Measurements from ENCODE around the gene GPR148.

Gene GPR148

DNA sequence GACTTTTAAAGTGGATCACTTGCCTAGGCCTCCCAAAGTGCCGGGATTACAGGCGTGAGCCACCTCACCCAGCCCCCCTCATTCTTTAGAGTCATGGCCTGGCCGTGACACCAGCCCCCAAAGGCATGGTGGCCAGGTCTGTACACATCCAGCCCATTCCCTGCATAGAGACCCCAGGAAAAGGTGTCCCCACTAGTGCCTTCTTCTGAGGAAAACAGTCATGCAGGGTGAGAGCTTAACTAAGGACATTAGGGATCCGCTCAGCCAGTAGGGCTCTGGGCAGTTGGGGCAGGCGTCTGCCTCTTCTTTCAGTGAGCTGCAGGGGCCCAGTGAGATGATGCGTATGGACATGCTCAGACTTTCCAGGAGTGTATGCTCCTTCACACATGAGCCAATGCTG is 20.8 kb downstream of the GPR148 start:
- ATAC-seq: no peak

DNA sequence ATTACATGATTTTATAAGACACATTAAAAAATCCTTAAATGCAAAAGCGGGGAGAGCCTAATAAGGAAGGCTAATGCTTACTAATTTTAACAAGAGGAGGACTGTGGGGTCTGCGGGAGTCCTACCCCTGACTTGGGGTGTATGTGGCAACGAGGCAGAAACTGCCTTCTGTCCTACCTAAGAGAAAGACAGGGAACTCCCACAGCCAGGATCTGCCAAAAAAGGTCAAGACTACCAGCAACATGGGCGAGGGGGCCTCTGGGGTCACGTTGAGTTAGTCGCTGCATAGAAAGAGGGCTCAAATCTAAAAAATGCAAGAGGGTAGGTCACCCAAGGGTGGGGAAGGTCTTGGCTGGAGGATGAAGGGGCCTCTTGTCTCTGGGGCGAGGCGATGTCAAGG is 25.9 kb downstream of the GPR148 start:
- no peak for ATAC-seq

DNA sequence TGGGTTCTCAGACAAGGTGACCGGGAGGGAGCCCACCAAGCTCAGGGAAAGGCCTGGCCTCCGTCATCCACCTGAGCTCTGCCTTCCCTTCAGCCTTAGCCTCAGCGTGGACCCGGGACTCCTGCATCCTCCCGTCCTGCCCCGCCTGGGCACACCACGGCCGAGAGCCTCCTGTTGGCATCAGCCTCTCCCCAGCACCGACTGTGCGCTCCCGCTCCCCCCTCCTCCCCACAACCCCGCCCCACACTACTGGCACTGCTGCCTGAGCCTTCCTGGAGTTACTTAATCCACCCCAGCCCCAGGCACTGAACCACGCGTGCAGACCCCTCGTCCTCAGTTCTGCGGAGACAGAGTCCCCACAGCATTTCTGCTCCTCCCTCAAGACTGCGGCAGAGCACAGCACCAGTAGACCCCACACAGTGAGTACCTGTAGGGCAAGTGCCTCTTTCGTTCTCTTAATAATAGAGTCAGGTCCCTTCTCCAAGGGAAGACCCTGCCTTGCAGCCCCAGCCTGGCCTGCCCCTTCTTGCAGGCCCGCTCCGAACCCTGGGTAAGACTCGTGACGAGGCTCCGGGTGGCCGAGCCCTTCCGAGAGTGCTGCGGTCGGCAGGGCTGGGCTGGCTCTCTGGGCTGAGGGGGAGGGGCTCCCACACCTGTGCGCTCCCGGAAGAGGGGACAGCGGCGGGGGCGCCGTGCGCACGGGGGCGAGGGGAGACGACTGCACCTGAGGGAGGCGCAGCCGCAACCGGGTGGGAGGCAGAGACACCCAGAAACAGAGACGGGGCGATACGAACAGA is 26.6 kb downstream of the GPR148 start, which contains the start of gene AMER3:
Gene AMER3, plus strand, starts transcription at position 285 of the 797 bp plus-strand sequence. CDS start 6,533 bp downstream, outside the sequence.
- ATAC-seq: peak in 1 of 2 donors; percentile 7

DNA sequence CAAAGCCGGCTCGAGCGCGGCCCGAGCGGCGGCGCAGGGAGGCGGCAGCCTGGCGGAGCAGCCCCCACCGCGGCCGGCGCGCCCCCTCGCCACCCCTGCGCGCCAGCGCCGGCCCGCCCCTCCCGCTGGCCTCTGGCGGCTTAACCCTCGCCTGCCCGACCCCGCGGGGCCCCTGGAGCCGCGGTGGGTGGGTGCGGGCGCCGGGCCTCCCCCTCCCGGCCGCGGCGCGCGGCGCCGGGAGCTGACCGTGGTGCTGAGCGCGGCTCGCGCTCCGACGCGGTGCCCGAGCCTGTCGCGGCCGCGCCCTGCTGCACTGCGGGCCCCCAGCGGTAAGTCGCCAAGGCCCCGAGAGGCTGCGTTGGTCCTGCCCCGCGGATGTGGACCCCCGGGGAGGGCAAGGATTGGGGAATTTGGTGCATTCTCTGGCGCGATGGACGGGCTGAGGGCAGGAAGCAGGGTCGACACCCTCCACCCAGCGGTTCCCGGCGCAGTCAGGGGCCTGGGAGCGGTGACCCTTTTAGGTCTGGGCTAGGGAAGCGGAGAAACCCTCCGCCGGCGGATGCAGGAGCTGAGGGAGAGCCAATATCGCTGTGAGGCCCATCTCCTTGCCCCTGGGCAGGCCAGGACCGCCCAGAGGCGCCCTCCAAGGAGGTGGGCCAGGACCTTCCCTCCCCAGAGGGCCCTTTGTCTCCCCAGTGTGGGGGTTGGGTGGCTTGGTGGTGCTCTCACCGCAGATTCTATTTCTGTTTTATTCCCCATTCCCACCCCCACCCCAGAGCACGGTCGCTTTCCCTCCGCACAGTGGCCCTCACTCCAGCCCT is 27.4 kb downstream of the GPR148 start:
- ATAC-seq: peak; percentile 28 to 48

DNA sequence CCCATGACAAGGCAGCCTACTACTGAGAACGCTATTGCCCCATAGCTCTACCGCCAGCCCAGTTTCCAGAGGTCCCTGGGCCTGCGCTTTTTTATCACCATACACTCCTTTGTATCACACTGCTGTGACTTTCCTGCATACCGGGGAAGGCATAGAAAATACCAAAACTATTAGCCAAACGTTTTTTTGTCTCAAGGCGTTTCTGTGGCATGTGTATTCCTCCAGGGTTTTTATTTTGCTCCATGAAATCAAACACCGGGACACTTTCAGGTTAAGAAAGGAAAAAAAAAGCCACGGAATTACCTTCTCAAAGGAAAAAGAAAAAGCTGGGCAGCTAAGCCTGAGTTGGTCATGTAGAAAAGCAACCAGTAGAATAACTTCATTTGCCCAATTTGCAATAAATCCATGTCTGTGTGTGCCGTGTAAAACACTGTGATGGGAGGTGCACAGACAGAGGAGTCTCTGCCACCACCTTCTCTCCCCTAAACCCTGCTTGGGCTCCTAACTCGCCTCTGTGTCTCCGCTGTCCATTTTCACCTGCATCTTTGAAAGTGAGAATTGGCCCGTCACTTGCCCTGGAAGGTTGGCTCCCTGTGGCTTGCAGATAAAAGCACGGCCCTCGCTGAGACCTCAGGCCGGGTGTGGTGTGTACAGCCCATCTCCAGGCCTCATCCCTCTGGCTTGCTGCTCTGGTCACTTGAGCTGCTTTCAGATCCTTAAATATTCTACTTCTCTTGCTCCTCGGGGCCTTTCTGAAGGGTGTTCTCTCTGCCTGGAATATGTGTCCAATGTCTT is 28.2 kb downstream of the GPR148 start:
- no peak for ATAC-seq

DNA sequence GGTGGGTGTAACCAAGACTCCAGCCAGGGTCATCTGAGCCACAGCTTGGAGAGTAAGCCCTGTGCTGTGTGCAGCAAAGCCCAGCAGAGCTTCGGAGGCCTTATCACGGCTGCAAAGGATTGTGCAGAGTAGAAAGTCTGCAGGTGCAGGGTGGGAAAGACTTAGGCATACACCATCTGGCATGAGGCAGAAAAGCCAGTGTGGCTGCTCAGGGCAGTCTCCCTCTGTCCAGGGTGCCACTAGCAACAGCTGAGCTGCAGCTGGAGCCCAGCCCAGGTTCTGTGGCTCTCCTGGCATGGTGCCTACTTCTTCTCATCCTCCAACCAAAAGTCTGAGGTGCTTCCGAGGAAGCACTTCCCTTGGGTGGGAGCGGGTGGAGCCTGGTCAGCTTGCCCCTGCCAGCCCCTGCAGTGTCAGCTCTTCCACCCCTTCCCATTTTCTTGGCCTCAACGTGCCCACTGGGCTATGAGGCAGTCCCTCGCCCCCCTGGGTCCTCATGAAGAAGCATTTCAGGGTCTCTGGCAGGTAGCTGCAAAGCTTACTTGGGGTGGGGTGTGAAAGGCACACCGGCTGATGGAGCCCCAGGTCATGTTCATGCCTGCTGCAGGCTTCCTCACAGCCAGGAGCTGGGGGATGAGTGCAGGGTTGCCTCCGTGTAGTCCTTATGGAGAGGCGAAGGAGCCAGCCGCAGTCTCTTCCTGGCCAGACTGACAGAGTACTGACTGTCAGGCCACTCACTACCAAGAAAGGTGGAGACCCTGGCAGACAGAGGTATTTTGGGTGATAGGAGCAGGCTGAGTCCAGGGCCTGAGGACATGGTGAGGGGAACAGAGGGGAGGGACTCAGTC is 31.3 kb downstream of the GPR148 start:
- no peak for ATAC-seq

DNA sequence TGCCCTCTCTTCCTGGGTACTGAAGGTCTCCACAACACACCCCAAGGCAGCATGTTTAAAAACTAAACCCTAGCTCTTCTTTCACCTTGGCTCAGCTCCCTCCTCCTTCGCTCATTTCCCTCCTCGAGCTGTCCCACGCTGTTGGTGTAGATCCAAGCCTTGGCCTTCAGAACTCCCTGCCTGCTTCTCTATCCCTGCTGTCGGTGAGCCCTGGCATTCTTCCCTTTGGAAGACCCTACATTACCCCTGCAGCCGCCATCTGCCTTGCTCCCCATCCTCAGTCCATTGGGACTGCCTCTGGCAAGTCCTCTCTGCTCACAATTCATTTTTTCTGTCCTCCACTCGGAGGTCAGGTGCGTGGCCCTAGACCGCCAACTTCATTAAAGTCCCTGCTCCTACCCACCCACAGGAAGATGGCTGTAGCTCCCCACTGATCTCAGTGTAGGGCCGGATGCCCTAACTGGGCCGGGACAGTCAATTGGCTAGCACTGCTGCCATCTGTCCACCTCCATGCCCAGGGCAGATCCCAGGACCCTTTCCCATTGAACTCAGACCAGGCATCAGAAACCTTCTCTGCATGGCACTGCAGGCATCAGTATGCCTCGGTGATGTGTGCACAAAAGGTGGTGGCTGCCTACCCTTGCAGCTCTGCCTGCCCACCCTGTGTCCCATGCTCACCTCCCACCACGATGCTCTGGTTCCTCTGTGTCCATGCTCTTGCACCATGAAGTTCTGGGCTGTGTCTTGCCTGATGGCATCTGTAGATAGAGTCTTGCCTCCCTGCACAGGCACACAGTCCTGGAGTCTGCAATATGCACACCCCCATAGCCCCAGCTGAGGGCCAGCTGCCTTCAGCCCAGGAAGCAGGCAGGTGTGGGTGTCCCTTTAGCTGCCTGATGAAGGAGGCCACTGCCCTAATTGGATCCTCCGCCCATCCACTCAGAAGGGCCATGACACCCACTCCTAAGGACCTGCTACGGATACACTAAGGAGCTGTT is 32.2 kb downstream of the GPR148 start:
- no peak for ATAC-seq

DNA sequence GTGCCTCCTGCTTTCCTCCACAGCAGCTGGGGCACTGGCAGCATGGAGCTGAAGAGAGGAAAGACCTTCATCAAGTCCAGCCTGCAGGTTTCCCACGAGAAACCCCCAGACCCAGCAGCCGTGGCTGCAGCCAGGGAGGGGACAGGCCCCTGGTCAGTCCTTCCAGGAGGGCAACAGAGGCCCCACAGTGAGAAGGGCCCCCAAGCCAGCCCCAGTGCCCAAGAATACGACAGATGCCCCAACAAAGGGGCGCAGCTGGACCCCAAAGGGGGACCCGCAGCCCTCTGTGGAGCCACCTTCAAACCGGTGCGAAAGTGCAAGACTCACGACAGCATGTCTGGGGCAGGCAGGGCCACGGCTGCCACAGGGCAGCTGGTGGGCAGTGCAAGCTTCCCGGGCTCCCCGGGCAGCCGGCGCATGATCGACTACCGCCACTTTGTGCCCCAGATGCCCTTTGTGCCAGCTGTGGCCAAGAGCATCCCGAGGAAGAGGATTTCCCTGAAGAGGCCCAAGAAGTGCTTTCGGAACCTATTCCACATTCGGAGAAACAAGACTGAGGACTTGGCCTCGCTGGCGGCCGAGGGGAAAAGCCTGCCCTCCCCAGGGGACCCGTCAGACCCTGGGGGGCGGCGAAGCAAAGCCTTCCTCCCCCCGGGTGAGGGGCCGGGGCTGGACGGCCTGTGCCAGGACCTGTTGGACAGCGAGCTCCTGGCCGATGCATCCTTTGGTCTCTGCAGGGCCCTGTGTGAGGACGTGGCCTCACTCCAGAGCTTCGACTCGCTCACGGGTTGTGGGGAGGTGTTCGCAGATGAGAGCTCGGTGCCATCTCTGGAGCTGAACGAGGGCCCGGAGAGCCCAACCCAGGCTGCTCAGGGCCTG is 33.4 kb downstream of the GPR148 start:
- no peak for ATAC-seq

DNA sequence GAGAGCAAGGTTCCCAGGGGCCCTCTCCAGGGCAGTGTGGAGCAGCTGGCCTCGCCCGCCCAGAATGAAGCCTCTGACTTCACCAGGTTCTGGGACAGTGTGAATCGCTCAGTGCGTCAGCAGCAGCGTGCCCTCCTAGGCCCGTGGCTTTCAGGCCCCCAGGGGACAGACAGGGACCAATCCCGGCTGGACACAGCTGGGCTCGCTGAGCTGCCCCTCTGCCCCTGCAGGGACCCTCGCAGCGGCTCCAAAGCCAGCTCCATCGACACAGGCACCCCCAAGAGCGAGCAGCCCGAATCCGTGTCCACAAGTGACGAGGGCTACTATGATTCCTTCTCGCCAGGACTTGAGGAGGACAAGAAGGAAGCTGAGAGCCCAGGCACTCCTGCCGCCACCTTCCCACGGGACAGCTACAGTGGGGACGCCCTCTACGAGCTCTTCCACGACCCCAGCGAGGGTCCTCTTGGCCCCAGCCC is 34.1 kb downstream of the GPR148 start:
- no peak for ATAC-seq

DNA sequence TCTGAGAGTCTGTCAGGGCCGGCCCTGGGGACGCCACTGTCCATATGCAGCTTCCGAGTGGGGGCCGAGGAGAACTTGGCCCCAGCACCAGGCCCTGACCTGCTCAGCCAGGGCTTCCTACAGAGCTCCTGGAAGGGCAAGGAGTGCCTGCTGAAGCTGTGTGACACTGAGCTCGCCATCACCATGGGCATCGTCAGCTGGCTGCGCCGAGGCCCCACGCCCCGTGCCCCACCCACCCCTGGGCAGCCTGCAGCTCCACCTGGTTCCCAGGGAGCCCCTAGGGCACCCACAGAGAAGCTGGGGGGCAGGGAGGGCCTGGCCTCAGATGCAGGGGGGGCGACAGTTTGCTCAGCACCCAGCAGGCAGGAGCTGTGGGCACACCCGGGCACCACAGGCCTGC is 34.5 kb downstream of the GPR148 start:
- ATAC-seq: no peak

DNA sequence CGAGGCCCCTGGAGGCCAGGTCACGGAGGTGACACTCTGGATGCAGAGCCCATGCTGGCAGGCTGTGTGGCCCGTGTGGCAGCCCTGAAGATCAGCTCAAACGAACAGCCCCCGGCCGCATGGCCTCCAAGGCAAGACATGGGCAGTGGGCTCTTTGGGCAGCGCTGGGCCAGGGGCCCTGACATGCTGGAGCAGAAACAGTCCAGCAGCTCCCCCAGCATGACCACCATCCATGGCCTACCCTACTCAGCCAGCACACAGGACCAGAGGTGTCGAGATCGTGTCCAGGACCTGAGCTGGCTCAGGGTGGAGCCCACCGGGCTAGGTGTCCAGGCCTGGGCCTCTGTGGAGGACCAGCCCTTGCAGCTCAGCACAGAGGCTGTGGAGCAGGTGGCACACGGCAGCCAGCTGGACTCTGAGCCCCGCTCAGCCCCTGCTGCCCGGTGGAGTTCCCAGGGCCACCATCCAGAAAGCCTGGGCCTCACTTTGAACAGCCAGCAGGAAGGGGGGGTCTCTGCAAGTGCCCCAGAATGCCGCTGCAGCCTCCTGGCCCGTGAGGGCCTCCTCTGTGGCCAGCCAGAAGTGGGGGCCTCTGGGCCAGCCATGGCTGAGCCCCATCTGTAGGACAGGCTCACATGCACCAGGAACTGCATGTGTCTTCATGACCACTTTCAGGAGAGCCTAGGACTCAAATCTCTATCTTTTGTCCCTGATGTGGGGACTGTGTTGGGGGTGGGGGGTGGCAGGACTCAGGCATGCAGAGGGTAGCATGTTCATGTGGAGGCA is 35.4 kb downstream of the GPR148 start:
- no peak for ATAC-seq

DNA sequence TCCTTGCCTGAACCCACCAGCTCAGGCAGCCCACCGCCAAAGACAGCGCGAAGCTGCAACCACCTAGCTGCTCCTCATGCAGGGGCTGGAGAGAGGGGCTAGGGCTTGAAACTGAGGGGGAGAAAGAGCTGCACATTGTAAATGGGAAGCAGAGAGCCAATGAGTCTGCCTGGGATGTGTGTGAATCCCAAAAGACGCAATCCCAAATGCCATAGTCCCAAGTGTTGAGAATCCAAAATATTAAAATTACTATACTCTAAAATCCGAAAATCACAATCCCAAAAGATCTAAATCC is 35.9 kb downstream of the GPR148 start:
- ATAC-seq: no peak

DNA sequence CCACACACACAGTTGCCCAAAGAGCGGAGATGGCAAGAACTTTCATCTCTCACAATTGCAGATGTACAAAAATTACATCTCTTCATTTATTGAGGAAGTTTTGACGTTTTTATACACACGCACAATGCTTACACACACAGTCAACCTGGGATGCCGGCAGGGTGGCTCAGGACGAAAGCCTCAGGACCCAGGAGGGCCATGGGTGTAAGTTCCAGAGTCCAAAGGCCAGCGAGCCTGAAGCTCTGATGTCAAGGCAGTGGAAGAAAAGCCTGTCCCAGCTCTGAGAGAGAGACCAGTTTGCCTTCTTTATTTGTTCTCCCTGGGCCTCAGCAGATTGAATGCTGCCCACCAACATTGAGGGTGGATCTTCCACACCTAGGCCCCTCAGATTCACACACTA is 36.6 kb downstream of the GPR148 start:
- no peak for ATAC-seq

DNA sequence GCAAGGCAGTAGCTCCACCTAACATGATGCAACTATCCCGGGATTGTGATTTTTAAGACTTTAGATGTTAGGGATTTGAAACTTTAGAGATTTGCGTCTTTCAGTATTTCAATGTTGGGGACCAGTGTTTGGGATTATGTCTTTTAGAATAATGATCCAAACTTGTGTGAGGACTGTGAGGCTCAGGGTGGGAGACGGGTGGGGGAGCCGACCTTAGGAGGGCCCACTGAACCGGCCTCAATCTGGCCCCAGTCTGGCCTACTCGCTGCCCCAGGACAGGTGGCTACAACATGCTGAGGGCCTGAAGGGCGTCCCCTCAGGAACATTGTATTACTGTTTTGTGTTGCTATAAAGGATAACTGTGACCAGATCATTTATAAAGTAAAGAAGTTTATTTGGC is 37.2 kb downstream of the GPR148 start:
- ATAC-seq: no peak

DNA sequence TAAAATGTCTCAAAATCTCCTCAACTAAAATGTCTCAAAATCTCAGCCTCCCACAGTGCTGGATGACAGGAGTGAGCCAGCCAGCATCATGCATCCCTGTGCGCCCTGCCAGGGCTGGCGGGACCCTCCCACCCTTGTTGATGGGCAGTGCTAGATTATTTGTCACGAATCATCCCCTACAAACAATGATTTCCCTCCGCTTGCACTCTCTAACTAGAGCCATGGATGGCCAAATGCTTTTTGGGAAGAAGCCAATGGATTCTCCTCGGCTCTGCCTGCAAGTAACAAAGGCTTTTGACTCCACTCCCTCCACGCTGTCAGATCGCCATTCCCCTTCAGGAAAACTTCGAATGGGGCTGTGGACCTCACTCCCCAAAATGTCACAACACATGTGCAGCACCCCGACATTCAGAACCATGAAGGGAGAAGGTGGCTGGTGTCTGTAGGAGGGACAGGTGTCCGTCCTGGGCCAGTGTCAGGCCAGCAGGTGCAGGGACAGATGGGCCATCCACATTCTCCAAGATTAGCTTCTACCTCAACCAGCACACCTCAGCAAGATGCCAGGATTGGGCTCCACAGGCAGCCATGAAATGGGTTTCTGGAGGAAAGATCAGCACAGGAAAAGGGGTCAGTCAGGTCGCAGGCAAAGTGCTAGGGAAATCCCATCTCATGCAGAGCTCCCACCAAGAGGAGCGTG is 38.0 kb downstream of the GPR148 start:
- no peak for ATAC-seq

DNA sequence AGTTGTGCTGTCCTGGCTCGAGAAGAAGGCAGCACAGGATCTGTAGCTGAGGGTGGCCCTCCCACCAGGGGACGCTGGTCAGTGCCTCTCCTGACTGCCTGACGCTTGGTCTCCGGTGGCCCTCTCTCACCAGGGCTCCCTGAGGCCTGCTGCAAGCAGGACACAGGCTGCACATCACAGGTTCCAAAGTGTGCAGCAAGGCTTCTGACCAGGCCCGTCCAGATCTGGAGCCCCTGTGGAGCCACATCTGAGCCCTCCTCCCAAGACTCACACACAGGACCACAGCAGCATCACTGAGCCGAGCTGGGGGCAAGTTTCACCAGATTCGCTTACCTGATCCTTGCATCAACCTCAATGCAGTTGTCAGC is 38.5 kb downstream of the GPR148 start:
- no peak for ATAC-seq

DNA sequence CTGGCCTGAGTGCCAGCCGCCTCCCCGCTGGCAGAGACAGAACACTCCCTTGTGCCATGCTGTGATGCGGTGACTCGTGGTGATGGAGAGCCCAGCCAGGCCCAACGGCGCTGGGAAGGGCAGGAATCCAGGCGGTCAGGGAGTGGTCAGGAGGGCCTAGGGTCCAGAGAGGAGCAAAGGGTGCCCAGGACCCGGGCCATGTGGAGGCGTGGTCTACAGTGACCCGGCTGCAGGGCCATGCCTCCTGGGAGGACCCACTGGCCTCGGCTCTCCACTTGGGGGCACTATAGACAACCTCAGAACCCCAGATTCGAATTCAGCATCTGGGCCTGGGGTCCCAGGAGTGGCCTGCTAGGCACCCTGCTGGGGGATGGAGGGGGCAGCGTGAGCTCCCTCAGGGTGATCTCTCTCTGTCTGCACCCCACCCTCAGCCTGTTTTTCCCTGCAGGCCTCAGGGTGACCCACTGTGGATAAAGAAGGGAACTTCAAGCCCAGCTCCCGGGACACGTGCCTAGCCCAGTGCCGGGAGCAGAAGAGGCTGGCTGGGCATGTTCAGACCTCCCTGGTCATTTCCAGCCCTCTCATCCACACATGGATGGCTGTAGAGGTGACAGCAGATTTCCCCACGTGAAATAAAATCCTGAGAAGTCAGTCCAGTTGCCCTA is 39.5 kb downstream of the GPR148 start:
- no peak for ATAC-seq

DNA sequence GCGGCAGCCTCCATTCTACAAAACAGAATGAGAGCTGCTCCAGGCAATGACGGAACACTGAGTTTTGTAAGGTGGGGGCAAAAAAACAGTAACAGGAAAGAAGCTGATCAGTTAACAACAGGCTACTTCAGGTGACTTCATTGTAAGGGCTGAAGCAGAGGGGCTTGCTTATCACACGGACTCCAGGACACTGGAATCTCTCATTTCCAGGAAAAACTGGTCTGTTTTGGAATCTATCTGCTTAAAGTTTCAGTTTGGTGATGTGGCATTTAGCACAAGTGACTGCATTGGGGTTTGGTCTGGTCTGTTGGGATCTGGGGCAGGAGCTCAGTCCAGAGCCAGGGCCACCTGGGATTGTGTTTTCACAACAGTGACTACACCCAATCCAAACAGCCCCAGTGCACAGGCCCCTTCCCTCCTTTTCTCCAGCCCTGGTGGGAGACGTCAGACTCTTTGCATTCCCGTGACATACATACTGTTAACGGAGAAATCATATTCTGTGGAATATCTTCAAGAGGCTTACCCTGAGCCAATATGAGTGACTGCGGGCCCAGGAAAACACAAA is 40.6 kb downstream of the GPR148 start:
- ATAC-seq: no peak
